Gastroesophageal sphincter (tissue), 4 donors: Measurements from ENCODE around the gene KCNMA1. TPM values are rescaled to one million over a fixed set of nuclear protein-coding genes. Genes with fewer than 3 reads are reported as not detected.
"Not testable (repeated sequence)": the region's sequence is repeated elsewhere in the genome, so short reads cannot be mapped to it uniquely, and the experiment has no call there.

ENCODE experiments used
- ATAC-seq: fragments of 150-250 bp; one replicate; pipeline ENCODE4 v1.9.1; 2016; ENCODE audit warnings: mild to moderate bottlenecking, moderate library complexity
- H3K27ac ChIP-seq, 4 donors: fragments of 200-600 bp; sonication (generic) in 3 of 4; 1 replicate in 3 of 4; 2 replicates in 1 of 4; pipeline ENCODE4 v1.5.1; 2016 to 2019
- H3K27me3 ChIP-seq: fragments of 200-600 bp; sonication (generic); one replicate; pipeline ENCODE4 v1.5.1; 2019
- H3K36me3 ChIP-seq, 2 donors: fragments of 200-600 bp; sonication (generic); one replicate each; pipeline ENCODE4 v1.5.1; 2019; ENCODE audit warnings: control low read depth in 1 of 2
- H3K4me1 ChIP-seq, 3 donors: fragments of 200-600 bp; sonication (generic); 1 replicate in 2 of 3; 2 replicates in 1 of 3; pipeline ENCODE4 v1.5.1; 2016 to 2019; ENCODE audit warnings: control low read depth in 2 of 3
- H3K4me3 ChIP-seq, 2 donors: fragments of 200-600 bp; sonication (generic); one replicate each; pipeline ENCODE4 v1.5.1; 2019; ENCODE audit warnings: mild to moderate bottlenecking in 1 of 2, moderate library complexity in 1 of 2
- H3K9me3 ChIP-seq, 3 donors: fragments of 200-600 bp; sonication (generic); one replicate each; pipeline ENCODE4 v1.5.1; 2017 to 2019; ENCODE audit warnings: control low read depth in 2 of 3
- CTCF ChIP-seq, 4 experiments: fragments of 200-600 bp in 2 of 4; fragments of 450-650 bp in 2 of 4; sonication (generic) in 1 of 4; IDR thresholded peaks; one replicate each; pipeline ENCODE4 v1.5.1; 2017 to 2019; ENCODE audit warnings: antibody characterized with exemption in 4 of 4, mild to moderate bottlenecking in 2 of 4, moderate library complexity in 2 of 4
- EP300 ChIP-seq: sonication (generic); formaldehyde crosslinking; IDR thresholded peaks from one replicate; pipeline ENCODE4 v1.6.1; 2017; ENCODE audit warnings: antibody characterized with exemption, mild to moderate bottlenecking
- POLR2A ChIP-seq, 2 donors: fragments of 450-650 bp; IDR thresholded peaks; one replicate each; pipeline ENCODE4 v1.6.1; 2017; ENCODE audit warnings: antibody characterized with exemption in 2 of 2, mild to moderate bottlenecking in 2 of 2, moderate library complexity in 1 of 2
- POLR2AphosphoS5 ChIP-seq: sonication (generic); formaldehyde crosslinking; IDR thresholded peaks from one replicate; pipeline ENCODE4 v1.6.1; 2017; ENCODE audit warnings: antibody characterized with exemption
- WGBS, 2 donors: methylation state at CpG; one replicate each; pipeline ENCODE4 v1.1.5; 2018; ENCODE audit warnings: low coverage in 1 of 2; 5-methylcytosine and 5-hydroxymethylcytosine counted together
- total RNA-seq, 4 donors: library from RNA; depleted of rRNA; stranded (reverse); fragments of >200 nt; gene quantifications; one replicate each; pipeline ENCODE4 v1.1.0, GENCODE V29; 2016

Gene KCNMA1
- total RNA-seq, 4 donors from 2014 or later: 168 to 389 (median 323) TPM

- Histone ChIP-seq H3K4me3 (no peak overlapping the region), H3K9me3 (no peaks in the 10 kb centered on the region), H3K27me3 (no peaks in the 10 kb centered on the region), H3K36me3 (no peaks in the 10 kb centered on the region), H3K4me1 (peaks cover 2 to 89% (median 25%) of the 10 kb centered on the region in 3 donors), H3K27ac (peak overlapping the region; percentile 12 to 81 (median 80))
- TF ChIP-seq POLR2AphosphoS5 (peak; percentile 29), CTCF (IDR thresholded peaks at IDR 0.05) (peak; percentile 48 to 86 (median 76)), EP300 (no peak)
- peak; percentile 84 for ATAC-seq
- 13 to 18% methylated on average over 3 to 4 of the region's 12 CpGs for WGBS, 2 donors
Observed at GRCh38 chr10:77391605-77392235, 245.9 kb downstream of the KCNMA1 start.

GRCh38 chr10:77390481-77390891 is 247.1 kb downstream of the KCNMA1 start:
- H3K4me1 ChIP-seq: peaks cover 2 to 100% (median 30%) of the 10 kb centered on the region in 3 donors
- WGBS, 2 donors: 51% methylated on average over 2 of the region's 2 CpGs; no CpG with 5 or more reads in 1 of the 2 donors

GRCh38 chr10:77388571-77389100 is 249.0 kb downstream of the KCNMA1 start:
- peak overlapping the region in 2 of 4 donors; percentile 79 to 80 for H3K27ac ChIP-seq
- TF ChIP-seq POLR2A (IDR thresholded peaks at IDR 0.05) (no peak), POLR2AphosphoS5 (no peak), CTCF (IDR thresholded peaks at IDR 0.05) (no peak), EP300 (no peak)
- 32 to 42% methylated on average over 2 of the region's 2 CpGs for WGBS, 2 donors
- H3K9me3 ChIP-seq: no peaks in the 10 kb centered on the region
- ATAC-seq: no peak
- peaks cover 2 to 87% (median 30%) of the 10 kb centered on the region in 3 donors for H3K4me1 ChIP-seq
- no peaks in the 10 kb centered on the region for H3K36me3 ChIP-seq
- H3K4me3 ChIP-seq: no peak overlapping the region
- no peaks in the 10 kb centered on the region for H3K27me3 ChIP-seq

More at GRCh38 chr10:77390481-77390891, 247.1 kb downstream of the KCNMA1 start:
- Histone ChIP-seq H3K27ac (peak overlapping the region; percentile 12 to 81 (median 80)), H3K4me3 (no peak overlapping the region), H3K36me3 (no peaks in the 10 kb centered on the region), H3K27me3 (no peaks in the 10 kb centered on the region), H3K9me3 (no peaks in the 10 kb centered on the region)
- no peak for ATAC-seq
- no peak for TF ChIP-seq CTCF (IDR thresholded peaks at IDR 0.05)
- TF ChIP-seq POLR2AphosphoS5: no peak
- TF ChIP-seq POLR2A (IDR thresholded peaks at IDR 0.05): no peak
- TF ChIP-seq EP300: no peak

- not testable (repeated sequence) for ATAC-seq, H3K36me3 ChIP-seq, H3K9me3 ChIP-seq
Observed at GRCh38 chr10:77387701-77388100, 249.9 kb downstream of the KCNMA1 start.

GRCh38 chr10:77387247-77387646 is 250.4 kb downstream of the KCNMA1 start:
- no peaks in the 10 kb centered on the region for H3K36me3 ChIP-seq
- no peak for ATAC-seq
- H3K4me1 ChIP-seq: peaks cover 2 to 73% (median 27%) of the 10 kb centered on the region in 3 donors

More at GRCh38 chr10:77387701-77388100, 249.9 kb downstream of the KCNMA1 start:
- H3K27ac ChIP-seq: peak overlapping the region in 3 of 4 donors; percentile 40 to 80 (median 79)
- H3K27me3 ChIP-seq, H3K4me3 ChIP-seq: not testable (repeated sequence)
- WGBS, 2 donors: 40 to 73% methylated on average over 1 to 2 of the region's 2 CpGs
- peaks cover 2 to 77% (median 28%) of the 10 kb centered on the region in 3 donors for H3K4me1 ChIP-seq

More at GRCh38 chr10:77387247-77387646, 250.4 kb downstream of the KCNMA1 start:
- TF ChIP-seq POLR2A (IDR thresholded peaks at IDR 0.05) (no peak), POLR2AphosphoS5 (no peak), CTCF (IDR thresholded peaks at IDR 0.05) (no peak)
- Histone ChIP-seq H3K27ac (peak overlapping the region; percentile 6 to 80 (median 57)), H3K27me3 (no peaks in the 10 kb centered on the region), H3K4me3 (no peak overlapping the region), H3K9me3 (no peaks in the 10 kb centered on the region)
